Vagina (tissue), 2 donors: ENCODE data around the gene SOD3. TPM values are rescaled to one million over a fixed set of nuclear protein-coding genes. Genes with fewer than 3 reads are reported as not detected.

ENCODE experiments used
- DNase-seq, 2 donors: peaks; one replicate each; pipeline ENCODE4 v3.0.0-alpha.2; 2017; ENCODE audit errors: extremely low spot score in 2 of 2
- H3K27ac ChIP-seq: fragments of 200-600 bp; sonication (generic); one replicate; pipeline ENCODE4 v1.5.1; 2019
- H3K27me3 ChIP-seq: fragments of 200-600 bp; sonication (generic); one replicate; pipeline ENCODE4 v1.5.1; 2019
- H3K36me3 ChIP-seq, 2 donors: fragments of 200-600 bp; sonication (generic); one replicate each; pipeline ENCODE4 v1.5.1; 2017 to 2019
- H3K4me1 ChIP-seq: fragments of 200-600 bp; sonication (generic); one replicate; pipeline ENCODE4 v1.5.1; 2019
- H3K4me3 ChIP-seq, 2 donors: fragments of 200-600 bp; sonication (generic); 1 replicate in 1 of 2; 2 replicates in 1 of 2; pipeline ENCODE4 v1.5.1; 2016 to 2019
- H3K9me3 ChIP-seq: fragments of 200-600 bp; sonication (generic); one replicate; pipeline ENCODE4 v1.5.1; 2019
- CTCF ChIP-seq, 3 experiments: fragments of 450-650 bp in 2 of 3; fragments of 200-600 bp in 1 of 3; sonication (generic) in 1 of 3; IDR thresholded peaks; one replicate each; pipeline ENCODE4 v1.5.1; 2017 to 2019; ENCODE audit warnings: antibody characterized with exemption in 3 of 3, mild to moderate bottlenecking in 2 of 3, moderate library complexity in 2 of 3
- POLR2A ChIP-seq, 2 donors: fragments of 450-650 bp; IDR thresholded peaks; one replicate each; pipeline ENCODE4 v1.6.1; 2017; ENCODE audit warnings: antibody characterized with exemption in 2 of 2, mild to moderate bottlenecking in 2 of 2, moderate library complexity in 2 of 2
- POLR2AphosphoS5 ChIP-seq, 2 donors: sonication (generic); formaldehyde crosslinking; IDR thresholded peaks; one replicate each; pipeline ENCODE4 v1.9.0; 2017; ENCODE audit warnings: antibody characterized with exemption in 2 of 2, mild to moderate bottlenecking in 2 of 2, low read depth in 1 of 2; ENCODE audit not compliant: insufficient read depth in 1 of 2
- intact Hi-C: fragments of 100-400 bp; cut with DNase I; formaldehyde crosslinking; loops from one replicate; pipeline ENCODE4 v1.15.1; 2023
- total RNA-seq: library from RNA; depleted of rRNA; stranded (reverse); fragments of >200 nt; gene quantifications from one replicate; pipeline ENCODE4 v1.2.3, GENCODE V29; 2016

SOD3 gene
- total RNA-seq, 1 donor from 2014 or later = 280 TPM

- TF ChIP-seq POLR2AphosphoS5 (IDR thresholded peaks at IDR 0.05; ENCODE audit: insufficient read depth in 1 of 2, low read depth in 1 of 2) = no peak
- no peak for TF ChIP-seq POLR2A (IDR thresholded peaks at IDR 0.05)
- no peak for TF ChIP-seq CTCF (IDR thresholded peaks at IDR 0.05)
- Histone ChIP-seq H3K27ac (no peak overlapping the region), H3K9me3 (no peaks in the 10 kb centered on the region), H3K4me1 (peaks cover 18% of the 10 kb centered on the region), H3K27me3 (no peaks in the 10 kb centered on the region), H3K4me3 (no peak overlapping the region), H3K36me3 (peaks cover 0 to 8% of the 10 kb centered on the region in 2 donors)
- intact Hi-C loops = no loop called here
- no peak for DNase-seq
These were observed 9.7 kb downstream of the SOD3 start for GRCh38 chr4:24805067-24805466.

- DNase-seq = peak in 1 of 2 donors; percentile 32
- no peaks in the 10 kb centered on the region for H3K27me3 ChIP-seq
- H3K36me3 ChIP-seq = peaks cover 0 to 8% of the 10 kb centered on the region in 2 donors
- intact Hi-C loops = no loop called here
- no peak overlapping the region for H3K4me3 ChIP-seq
- no peak overlapping the region for H3K27ac ChIP-seq
- H3K4me1 ChIP-seq = peaks cover 13% of the 10 kb centered on the region
- H3K9me3 ChIP-seq = no peaks in the 10 kb centered on the region
- TF ChIP-seq POLR2A (IDR thresholded peaks at IDR 0.05) (no peak), CTCF (IDR thresholded peaks at IDR 0.05) (no peak), POLR2AphosphoS5 (IDR thresholded peaks at IDR 0.05; ENCODE audit: insufficient read depth in 1 of 2, low read depth in 1 of 2) (no peak)
These were observed 10.2 kb downstream of the SOD3 start for GRCh38 chr4:24805566-24805965.

- Histone ChIP-seq H3K27ac (no peak overlapping the region), H3K4me1 (peaks cover 5% of the 10 kb centered on the region), H3K27me3 (no peaks in the 10 kb centered on the region), H3K36me3 (peaks cover 0 to 8% of the 10 kb centered on the region in 2 donors), H3K9me3 (no peaks in the 10 kb centered on the region), H3K4me3 (no peak overlapping the region)
- no peak for TF ChIP-seq CTCF (IDR thresholded peaks at IDR 0.05)
- no peak for TF ChIP-seq POLR2AphosphoS5 (IDR thresholded peaks at IDR 0.05; ENCODE audit: insufficient read depth in 1 of 2, low read depth in 1 of 2)
- TF ChIP-seq POLR2A (IDR thresholded peaks at IDR 0.05) = no peak
- intact Hi-C loops = no loop called here
- peak in 1 of 2 donors; percentile 56 for DNase-seq
These were observed 11.0 kb downstream of the SOD3 start for GRCh38 chr4:24806206-24806990.

GRCh38 chr4:24807611-24808010 is 12.2 kb downstream of the SOD3 start:
- no peak overlapping the region for H3K27ac ChIP-seq
- no peaks in the 10 kb centered on the region for H3K9me3 ChIP-seq
- no peaks in the 10 kb centered on the region for H3K27me3 ChIP-seq
- no peak overlapping the region for H3K4me3 ChIP-seq
- intact Hi-C loops = no loop called here
- H3K4me1 ChIP-seq = peaks cover 4% of the 10 kb centered on the region
- H3K36me3 ChIP-seq = peaks cover 0 to 8% of the 10 kb centered on the region in 2 donors
- TF ChIP-seq POLR2A (IDR thresholded peaks at IDR 0.05) (no peak), POLR2AphosphoS5 (IDR thresholded peaks at IDR 0.05; ENCODE audit: insufficient read depth in 1 of 2, low read depth in 1 of 2) (no peak), CTCF (IDR thresholded peaks at IDR 0.05) (no peak)
- DNase-seq = peak in 1 of 2 donors; percentile 42

GRCh38 chr4:24808261-24808660 is 12.9 kb downstream of the SOD3 start:
- H3K9me3 ChIP-seq = no peaks in the 10 kb centered on the region
- peaks cover 0 to 8% of the 10 kb centered on the region in 2 donors for H3K36me3 ChIP-seq
- intact Hi-C loops = no loop called here
- peaks cover 4% of the 10 kb centered on the region for H3K4me1 ChIP-seq
- no peak for TF ChIP-seq POLR2A (IDR thresholded peaks at IDR 0.05)
- TF ChIP-seq POLR2AphosphoS5 (IDR thresholded peaks at IDR 0.05; ENCODE audit: insufficient read depth in 1 of 2, low read depth in 1 of 2) = no peak
- TF ChIP-seq CTCF (IDR thresholded peaks at IDR 0.05) = no peak
- no peak overlapping the region for H3K4me3 ChIP-seq
- DNase-seq = peak; percentile 69 to 94
- H3K27me3 ChIP-seq = no peaks in the 10 kb centered on the region
- no peak overlapping the region for H3K27ac ChIP-seq
